ENCODE data around the gene MAP3K7CL.

MAP3K7CL gene

DNA sequence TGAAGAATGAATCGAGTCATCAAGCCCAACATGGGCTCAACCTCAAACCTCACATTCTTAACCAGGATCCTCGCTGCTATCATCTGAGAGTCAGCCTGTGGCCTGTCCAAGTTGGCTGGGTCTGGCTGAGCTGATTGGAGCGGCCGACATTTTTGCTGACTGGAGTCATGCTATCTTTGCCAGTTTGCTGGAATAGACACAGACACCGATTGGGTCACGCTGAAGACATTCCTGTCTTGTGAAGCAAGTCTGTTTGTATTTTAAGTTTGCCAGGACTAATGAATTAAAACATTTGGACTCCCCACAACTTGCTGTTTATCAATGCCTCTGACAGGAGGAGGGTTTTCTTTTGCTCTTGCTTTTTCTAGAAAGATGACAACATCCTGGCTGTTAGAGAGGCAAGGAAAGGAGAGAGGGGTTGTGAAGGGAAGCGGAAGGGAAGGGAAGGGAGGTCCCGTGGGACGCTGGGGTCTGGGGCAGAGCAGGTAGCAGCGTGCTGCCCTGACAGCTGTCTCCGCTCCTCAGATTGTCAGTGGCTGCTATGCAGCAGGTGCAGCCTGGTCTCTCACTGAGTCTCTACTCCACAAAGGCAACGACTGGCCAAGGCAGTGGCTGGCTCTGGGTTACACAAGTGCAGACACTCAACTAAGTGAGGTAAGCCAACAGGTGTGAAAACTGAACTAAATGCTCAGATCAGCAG, at the start of gene MAP3K7CL:
Gene MAP3K7CL (plus strand): TSS at position 375 of the 700 bp plus-strand sequence. CDS start 2,701 bp downstream, outside the sequence.
- DNase-seq: peak; percentile 100

DNA sequence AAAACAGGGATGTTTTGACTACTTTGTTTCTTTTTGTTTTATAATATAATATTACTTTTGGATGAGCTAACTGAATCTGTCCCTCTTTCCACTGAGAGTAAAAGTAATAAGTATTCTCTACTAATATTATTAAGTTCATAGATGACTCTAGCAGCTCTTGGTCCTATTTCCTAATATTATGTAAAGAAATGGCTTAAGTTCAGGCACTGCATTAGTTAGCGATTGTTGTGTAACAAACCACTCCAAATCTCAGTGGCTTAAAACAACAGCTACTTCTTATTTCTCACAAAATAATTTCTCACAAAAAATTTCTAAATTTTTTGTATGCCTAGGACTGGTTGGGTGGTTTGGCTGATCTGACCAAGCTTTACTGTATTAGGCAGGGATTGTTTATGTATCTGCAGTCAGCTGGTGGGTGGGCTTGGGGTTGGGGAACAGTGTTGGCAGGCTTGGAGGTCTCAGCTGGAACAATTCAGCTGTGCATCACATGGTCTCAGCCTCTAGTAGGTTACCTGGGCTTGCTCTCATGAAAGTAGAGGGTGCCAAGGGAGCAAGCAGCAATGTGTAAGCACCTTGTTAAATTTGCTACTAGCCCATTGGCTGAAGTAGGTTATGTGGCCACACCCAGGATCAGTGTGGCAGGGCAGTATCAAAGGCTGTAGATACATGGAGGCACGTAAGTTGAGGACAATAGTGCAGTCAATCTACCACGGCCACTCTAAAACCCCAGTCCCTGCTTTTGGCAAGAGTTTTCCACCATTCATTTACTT, 48.2 kb upstream of the MAP3K7CL start:
- no peak for DNase-seq

- DNase-seq: no peak
Observed at GRCh38 chr21:29083306-29083705, 47.1 kb upstream of the MAP3K7CL start.

DNA sequence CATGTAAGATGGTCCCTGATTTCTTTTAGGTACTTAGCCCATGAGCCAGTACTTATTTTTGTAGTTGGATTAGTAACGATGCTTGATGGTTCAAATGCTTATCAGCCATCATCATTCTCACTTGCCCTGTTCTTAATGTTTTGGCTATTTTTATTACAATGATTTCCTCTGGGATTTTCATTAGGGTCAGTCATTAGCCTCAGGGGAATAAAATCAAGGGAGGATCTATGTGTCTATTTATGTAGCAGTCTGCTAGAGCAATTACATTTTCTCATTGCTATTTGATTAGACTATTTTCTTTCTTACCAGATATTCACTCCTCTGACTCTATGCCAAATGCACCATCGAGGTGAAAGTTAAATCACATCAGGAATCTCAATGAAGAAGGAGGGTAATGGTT, 46.1 kb upstream of the MAP3K7CL start:
- no peak for DNase-seq

DNA sequence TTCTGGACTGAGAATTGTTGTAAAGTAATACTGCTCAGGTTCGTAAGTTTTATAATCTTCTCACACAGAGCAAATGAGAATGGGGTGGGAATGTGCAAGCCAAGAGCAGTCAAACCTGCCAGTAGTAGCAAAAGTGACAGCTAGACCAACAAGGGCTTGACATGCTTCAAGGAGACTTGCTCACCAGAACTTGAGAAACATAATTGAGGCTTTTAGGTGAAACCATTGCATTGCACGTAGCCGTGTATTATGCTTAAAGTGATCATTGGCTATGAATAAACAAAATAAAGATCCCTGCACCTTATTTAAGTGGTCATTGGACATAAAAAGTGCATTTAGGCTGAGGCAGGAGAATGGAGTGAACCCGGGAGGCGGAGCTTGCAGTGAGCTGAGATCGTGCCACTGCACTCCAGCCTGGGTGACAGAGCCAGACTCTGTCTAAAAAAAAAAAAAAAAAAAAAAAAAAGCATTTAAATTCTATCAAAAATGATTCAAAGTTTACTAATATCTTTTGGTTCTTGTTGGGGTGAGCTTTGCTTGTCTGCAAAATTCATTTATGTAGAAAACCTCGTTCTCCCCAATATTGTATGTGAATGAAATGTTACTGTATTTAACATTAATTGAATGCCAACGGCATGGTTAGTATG, 45.2 kb upstream of the MAP3K7CL start:
- no peak for DNase-seq

DNA sequence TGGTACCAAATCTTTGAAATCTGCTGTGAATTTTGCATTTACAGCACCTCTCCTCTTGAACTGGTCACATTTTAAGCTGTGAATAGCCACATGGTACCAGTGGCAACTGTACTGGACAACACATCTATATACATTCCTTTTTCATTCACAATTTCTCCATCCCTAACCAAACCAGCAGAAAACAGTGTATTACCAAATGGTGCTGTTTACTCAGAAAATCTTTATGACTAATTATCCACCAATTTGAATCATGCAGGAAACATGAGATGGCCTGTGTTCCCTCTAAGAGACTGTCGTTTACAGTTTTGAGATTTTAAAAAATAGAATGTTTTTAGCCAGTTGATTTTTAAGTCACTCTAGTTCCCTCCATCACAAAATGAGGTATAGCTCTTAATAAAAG, 39.4 kb upstream of the MAP3K7CL start:
- DNase-seq: peak; percentile 84

- peak; percentile 55 for DNase-seq
Observed at GRCh38 chr21:29092102-29092959, 38.1 kb upstream of the MAP3K7CL start.

DNA sequence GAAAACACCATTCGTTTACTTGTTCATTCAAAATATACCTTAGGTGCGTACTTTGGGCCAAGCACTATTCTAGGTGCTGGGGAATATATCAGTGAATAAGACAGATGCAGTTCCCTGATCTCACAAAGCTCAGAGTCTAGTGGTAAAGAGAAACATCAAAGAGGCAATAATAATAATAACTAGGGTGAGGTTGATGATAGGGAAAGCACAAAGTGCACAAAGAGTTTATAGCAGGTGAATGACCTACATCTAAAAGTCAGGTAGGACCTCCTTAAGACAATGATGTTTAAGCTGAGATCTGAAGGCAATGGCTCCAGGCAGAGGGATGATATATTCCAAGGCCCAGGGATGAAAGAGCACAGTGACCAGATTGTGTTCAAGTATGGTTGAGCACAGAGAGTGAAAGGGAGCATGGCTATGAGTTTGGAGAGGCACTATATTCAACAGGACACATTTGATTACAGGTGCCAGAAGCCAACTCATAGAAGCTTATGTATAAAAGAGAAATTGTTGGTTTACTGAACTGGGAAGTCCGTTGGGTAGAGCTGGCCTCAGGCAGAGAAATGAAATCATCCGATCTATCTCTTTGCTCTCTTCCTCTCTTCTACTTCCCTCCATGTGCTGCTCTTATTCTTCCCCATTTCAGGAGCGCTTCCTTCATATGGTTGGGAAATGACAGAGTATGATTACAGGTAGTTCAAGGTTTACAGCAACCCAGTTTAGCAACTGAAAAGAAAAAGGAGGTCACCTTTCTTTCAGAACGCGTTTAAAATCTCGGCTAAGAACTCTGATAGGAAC, 34.0 kb upstream of the MAP3K7CL start:
- no peak for DNase-seq

GRCh38 chr21:29098156-29098555, 32.3 kb upstream of the MAP3K7CL start:
- no peak for DNase-seq

DNA sequence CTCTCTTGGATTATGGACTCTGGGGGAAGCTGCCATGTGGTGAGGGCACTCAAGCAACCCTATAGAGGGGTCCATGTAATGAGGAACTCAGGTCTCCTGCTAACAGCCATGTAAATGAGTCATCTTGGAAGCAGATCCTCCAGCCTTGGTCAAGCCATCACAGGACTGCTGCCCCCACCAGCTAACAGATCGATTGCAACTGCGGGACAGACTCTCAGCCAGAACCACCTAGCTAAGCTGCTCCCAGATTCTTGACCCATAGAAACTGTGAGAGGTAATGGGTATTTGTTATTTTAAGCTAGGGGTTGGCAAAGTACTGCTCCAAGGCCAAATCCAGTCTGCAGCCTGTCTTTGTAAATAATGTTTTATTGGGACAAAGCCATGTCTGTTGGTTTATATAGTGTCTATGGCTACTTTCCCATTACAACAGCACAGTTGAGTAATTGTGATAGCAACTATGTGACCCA, 27.6 kb upstream of the MAP3K7CL start:
- no peak for DNase-seq

DNA sequence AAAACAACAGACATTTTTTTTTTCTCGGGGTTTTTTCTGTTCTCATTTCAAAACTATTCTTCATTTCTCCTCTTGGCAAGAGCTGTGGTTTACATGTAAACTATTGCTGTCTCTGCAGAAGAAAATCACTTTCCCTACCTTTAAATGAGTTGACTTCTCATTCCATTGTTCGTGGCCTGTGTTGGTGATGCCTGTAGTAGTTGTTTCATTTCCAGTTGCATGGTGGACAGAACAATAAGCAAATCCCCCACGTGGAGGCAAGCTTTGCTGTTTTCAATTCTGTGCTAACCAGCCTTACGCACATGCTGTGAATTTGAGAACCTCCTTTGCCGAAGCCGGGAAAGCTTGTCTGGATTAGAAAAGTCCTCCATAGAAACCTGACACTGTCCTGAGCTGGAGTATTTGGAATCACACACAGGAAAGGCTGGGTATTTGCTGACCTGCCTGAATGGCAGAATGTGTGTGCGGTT, 26.2 kb upstream of the MAP3K7CL start:
- DNase-seq: peak; percentile 52

DNA sequence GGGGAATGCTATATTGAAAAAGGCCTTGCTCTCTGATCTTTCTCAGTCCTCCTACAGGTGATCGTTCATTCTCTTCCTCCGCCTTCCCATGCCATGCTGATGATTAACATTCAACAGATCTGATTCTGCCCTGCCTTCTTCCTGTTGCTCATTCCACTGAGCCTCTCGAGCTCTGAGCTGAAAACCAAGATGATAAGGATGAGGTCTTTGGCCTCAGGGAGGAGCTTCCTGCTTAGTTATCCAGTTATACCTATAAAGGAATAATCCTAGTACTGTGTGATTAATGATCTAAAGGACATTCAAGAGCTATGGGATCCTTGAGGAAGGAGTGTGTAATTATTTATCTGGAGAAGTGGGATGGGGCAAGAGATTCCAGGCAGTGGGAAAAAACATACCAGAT, 25.2 kb upstream of the MAP3K7CL start:
- peak; percentile 46 for DNase-seq

DNA sequence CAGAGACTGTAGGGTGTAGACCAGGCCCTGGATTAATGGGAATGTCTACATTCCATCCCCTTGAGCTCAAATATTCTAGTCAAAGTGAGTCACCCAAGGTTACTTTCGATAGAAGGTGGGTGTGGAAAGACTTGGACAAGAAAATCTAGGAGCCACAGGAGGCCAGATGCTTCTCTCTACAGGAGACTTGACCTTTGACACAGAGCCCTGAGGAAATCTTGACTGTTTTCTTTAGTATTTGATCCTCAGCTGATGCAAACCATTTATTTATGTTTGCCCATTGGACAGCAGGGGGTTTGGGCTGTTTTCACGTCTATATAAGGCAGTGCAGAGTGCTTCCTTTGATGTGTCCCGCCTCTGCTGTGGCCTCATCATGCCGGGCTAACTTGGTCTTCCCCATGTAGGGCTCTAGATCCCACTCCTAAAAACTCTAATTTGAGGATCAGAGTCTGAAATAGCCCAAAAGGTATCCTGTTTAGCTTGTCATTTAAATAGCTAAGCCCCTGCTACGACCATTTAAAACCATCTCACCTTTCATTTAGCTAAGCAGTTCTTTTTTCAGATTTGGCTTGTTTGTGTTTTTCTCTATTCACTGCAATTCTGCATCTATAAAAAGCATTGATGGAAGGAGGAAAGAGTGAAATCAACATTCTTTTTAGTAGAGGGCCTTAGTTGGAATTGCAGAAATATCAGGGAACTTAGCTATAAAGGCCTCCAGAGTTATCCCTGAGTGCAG, 15.5 kb upstream of the MAP3K7CL start:
- peak; percentile 87 for DNase-seq

GRCh38 chr21:29115899-29116298, 14.5 kb upstream of the MAP3K7CL start:
- peak; percentile 49 for DNase-seq

DNA sequence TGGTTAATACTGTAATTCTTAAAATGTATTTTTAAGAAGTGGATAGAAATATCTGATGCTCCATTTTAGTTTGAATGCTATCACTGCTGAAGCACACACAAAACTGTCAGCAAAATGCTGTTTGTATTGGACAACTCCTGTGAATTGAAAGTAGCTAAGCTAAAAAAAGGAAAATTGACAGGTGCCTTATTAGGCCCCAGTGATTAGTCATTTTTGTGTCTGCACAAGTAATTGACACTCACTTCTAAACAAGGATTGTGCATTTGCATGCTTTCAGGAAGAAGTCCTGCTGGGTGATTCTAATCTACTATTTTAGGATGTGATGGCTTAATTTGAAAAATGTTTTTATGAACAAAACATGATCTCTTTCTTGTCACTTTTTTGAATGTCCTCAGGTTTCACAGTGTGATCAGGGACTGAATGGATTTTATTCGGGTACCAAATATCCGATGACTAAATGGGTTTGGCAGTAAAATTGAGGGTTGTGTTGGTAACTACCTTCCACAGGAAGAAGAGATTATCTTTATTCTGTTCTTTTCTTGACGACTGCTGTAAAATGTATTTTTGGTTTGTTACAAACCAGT, 13.0 kb upstream of the MAP3K7CL start:
- DNase-seq: no peak

GRCh38 chr21:29121759-29122158, 8.7 kb upstream of the MAP3K7CL start:
- no peak for DNase-seq

- no peak for DNase-seq
Observed at GRCh38 chr21:29124645-29125044, 5.8 kb upstream of the MAP3K7CL start.

- DNase-seq: no peak
Observed at GRCh38 chr21:29125191-29125590, 5.3 kb upstream of the MAP3K7CL start.

DNA sequence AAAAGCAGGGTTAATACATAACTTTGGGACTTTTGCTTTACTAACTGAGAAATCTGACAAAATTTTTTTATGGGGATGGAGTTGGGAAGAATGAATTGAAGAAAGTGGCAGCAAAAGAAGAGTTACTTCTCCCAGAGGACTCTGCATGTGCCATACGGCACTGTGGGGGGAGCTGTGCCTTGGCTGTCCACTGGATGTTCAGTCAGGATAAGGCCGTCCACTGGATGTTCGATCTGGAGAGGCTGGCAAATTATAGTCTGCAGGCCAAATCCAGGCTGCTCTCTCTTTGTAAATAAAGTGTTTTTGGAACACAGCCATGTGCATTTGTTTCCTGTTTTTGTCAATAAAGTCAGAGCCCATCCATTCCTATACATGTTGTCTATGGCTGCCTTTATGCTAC, 4.5 kb upstream of the MAP3K7CL start:
- DNase-seq: no peak

GRCh38 chr21:29133241-29133640, 2.8 kb downstream of the MAP3K7CL start:
- no peak for DNase-seq

- DNase-seq: no peak
Observed at GRCh38 chr21:29133796-29134195, 3.4 kb downstream of the MAP3K7CL start.
